ENCODE data around the gene AKR7A2. TPM values are rescaled to one million over a fixed set of nuclear protein-coding genes. Genes with fewer than 3 reads are reported as not detected.
"Not testable (repeated sequence)": the region's sequence is repeated elsewhere in the genome, so short reads cannot be mapped to it uniquely, and the experiment has no call there.

The AKR7A2 gene
- total RNA-seq, 1 donor from 2014 or later, result 63.8 TPM

DNA sequence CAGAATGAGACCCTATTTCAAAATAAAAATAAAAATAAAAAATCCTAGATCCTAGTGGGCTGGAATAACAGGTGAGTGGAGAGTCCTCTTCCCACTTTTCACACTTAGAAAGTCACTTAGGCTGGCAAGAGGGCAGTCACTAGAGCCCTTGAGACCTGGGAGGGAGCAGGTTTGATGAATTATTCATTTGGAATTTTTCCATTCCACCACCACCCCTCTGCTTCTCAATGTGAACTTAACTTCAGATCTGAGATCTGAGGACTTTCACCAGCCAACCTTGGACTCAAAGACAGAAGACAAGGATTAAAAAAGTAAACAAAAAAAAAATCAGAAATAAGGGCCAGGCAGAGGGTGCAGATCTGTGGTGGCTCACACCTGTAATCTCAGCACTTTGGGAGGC is 39.9 kb downstream of the AKR7A2 start:
- intact Hi-C loops (cut with DNase I), result no loop called here
- DNase-seq (ENCODE audit: extremely low spot score in 2 of 2), result no peak
- H3K4me1 ChIP-seq, result no peaks in the 10 kb centered on the region
- H3K36me3 ChIP-seq, result no peaks in the 10 kb centered on the region
- no peaks in the 10 kb centered on the region for H3K9me3 ChIP-seq
- no peak overlapping the region for H3K27ac ChIP-seq
- no peak overlapping the region for H3K4me3 ChIP-seq
- no peaks in the 10 kb centered on the region for H3K27me3 ChIP-seq
- TF ChIP-seq POLR2AphosphoS5 (IDR thresholded peaks at IDR 0.05; ENCODE audit: insufficient read depth in 1 of 2, low read depth in 1 of 2) (no peak), POLR2A (IDR thresholded peaks at IDR 0.05) (no peak)
- TF ChIP-seq, protein P1, sequence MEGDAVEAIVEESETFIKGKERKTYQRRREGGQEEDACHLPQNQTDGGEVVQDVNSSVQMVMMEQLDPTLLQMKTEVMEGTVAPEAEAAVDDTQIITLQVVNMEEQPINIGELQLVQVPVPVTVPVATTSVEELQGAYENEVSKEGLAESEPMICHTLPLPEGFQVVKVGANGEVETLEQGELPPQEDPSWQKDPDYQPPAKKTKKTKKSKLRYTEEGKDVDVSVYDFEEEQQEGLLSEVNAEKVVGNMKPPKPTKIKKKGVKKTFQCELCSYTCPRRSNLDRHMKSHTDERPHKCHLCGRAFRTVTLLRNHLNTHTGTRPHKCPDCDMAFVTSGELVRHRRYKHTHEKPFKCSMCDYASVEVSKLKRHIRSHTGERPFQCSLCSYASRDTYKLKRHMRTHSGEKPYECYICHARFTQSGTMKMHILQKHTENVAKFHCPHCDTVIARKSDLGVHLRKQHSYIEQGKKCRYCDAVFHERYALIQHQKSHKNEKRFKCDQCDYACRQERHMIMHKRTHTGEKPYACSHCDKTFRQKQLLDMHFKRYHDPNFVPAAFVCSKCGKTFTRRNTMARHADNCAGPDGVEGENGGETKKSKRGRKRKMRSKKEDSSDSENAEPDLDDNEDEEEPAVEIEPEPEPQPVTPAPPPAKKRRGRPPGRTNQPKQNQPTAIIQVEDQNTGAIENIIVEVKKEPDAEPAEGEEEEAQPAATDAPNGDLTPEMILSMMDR (IDR thresholded peaks at IDR 0.05), result no peak

DNA sequence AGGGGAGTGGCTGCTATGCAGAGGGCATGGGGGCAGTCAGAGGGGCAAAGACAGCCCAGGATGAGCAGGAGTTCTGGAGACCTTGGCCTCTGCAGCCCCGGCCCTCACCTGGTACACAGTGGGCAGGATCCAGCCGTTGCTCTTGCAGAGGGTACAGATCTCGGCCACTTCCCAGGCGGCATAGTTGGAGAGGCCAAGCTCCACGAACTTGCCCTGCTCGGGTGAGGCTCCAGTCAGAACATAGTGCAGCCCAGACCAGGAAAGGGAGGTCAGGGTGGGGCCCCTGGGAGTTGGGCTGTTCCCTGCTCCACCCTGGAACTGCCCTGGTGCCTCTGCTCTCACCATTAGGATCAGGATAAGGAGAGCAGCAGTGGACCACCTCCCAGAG is 41.6 kb downstream of the AKR7A2 start:
- H3K36me3 ChIP-seq; H3K27ac ChIP-seq; H3K9me3 ChIP-seq; H3K4me1 ChIP-seq; DNase-seq (ENCODE audit: extremely low spot score in 2 of 2); intact Hi-C loops (cut with DNase I); H3K27me3 ChIP-seq; H3K4me3 ChIP-seq: not testable (repeated sequence)

DNA sequence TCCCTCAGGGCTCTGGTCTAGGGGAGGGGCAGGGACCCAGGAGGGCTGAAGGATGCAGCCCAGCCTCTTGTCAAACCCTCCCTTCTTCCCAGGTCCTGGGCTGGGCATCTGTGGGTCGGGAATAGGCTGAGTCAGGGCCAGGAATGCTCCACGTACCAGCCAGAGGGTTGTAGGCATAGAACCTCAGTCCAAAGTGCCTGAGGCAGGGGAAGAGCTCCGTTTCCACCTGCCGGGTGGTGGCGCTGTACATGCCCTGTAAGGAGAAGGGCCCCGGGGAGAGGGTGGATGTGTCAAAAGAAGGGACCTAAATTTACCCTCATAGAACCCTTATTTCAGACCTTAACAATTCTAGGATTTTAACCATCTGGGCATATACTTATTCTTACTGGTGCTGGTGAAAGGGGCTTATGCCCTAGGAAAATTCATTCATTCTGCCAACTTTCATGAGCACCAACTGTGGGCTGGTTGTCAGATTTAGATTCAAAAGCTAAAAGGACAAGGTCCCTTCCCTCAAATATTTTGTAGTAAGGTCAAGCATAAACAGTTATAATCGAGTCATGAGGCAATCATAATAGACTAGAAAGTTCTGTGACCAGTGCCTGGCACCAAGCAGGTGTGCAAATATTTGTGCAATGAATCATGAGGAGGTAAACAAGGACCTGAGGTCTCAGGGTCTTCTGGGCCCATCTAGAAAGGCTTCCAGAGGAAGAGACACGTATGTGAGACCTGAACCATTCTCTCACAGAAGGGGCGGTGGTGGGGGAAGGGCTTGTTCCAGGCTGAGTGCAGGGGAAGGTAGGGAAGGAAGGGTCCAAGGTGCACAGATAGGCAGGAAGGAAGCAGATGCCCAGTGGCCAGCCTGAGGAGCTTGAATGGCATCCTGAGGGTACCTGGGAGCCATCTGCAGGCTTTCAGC is 42.3 kb downstream of the AKR7A2 start:
- H3K4me1 ChIP-seq, result not testable (repeated sequence)

DNA sequence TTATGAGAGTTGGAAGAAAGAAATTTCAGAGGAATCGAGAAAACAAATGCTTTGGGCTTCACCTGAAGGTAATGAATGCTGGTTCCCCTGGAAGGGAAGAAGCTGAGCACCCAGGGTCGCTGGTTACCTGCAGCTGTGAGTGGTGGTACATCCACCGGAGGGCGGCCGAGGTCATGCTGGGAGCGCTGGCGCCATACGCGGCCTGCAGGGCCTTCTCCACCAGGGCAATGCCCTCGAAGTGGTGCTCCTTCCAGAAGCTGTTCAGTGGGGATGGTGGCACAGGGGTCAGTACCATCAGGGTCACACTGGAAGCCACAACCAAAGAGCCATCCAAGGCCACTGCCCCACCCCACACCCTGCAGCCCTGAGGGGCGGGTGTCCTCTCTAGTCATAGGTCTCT is 43.5 kb downstream of the AKR7A2 start:
- no peaks in the 10 kb centered on the region for H3K9me3 ChIP-seq
- DNase-seq (ENCODE audit: extremely low spot score in 2 of 2), result no peak
- H3K4me3 ChIP-seq, result no peak overlapping the region
- H3K27me3 ChIP-seq, result no peaks in the 10 kb centered on the region
- no peaks in the 10 kb centered on the region for H3K4me1 ChIP-seq
- intact Hi-C loops (cut with DNase I), result no loop called here
- no peaks in the 10 kb centered on the region for H3K36me3 ChIP-seq
- H3K27ac ChIP-seq, result no peak overlapping the region
- TF ChIP-seq POLR2AphosphoS5 (IDR thresholded peaks at IDR 0.05; ENCODE audit: insufficient read depth in 1 of 2, low read depth in 1 of 2) (no peak), POLR2A (IDR thresholded peaks at IDR 0.05) (no peak)
- TF ChIP-seq, protein P1 (IDR thresholded peaks at IDR 0.05), result no peak

More for the DNA sequence above, 42.3 kb downstream of the AKR7A2 start:
- intact Hi-C loops (cut with DNase I); H3K9me3 ChIP-seq; H3K4me3 ChIP-seq; H3K27ac ChIP-seq; DNase-seq (ENCODE audit: extremely low spot score in 2 of 2); H3K36me3 ChIP-seq; H3K27me3 ChIP-seq: not testable (repeated sequence)

DNA sequence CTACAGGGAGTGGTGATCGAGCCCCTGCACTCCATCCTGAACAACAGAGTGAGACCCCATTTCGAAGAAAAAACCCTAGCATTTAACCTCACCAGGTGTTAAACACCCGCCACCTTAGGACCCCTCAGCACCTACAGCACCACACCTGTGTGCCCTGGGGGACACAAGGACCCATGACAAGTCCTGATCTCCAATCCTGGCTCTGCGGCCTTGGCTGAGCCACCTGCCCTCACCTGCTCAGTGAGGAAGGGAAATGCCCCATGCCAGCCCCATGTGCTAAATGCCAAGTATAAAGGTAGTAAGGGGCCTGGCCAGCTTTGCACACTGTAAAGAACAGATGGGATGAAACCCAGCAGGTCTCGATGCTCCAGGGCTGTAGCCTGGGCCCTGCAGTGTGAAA is 49.2 kb downstream of the AKR7A2 start:
- H3K4me3 ChIP-seq, result no peak overlapping the region
- intact Hi-C loops (cut with DNase I), result no loop called here
- DNase-seq (ENCODE audit: extremely low spot score in 2 of 2), result no peak
- peaks cover 0 to 27% of the 10 kb centered on the region in 2 donors for H3K36me3 ChIP-seq
- no peak overlapping the region for H3K27ac ChIP-seq
- H3K27me3 ChIP-seq, result no peaks in the 10 kb centered on the region
- H3K9me3 ChIP-seq, result no peaks in the 10 kb centered on the region
- H3K4me1 ChIP-seq, result no peaks in the 10 kb centered on the region
- TF ChIP-seq POLR2A (IDR thresholded peaks at IDR 0.05) (no peak), POLR2AphosphoS5 (IDR thresholded peaks at IDR 0.05; ENCODE audit: insufficient read depth in 1 of 2, low read depth in 1 of 2) (no peak)
- TF ChIP-seq, protein P1 (IDR thresholded peaks at IDR 0.05), result no peak

DNA sequence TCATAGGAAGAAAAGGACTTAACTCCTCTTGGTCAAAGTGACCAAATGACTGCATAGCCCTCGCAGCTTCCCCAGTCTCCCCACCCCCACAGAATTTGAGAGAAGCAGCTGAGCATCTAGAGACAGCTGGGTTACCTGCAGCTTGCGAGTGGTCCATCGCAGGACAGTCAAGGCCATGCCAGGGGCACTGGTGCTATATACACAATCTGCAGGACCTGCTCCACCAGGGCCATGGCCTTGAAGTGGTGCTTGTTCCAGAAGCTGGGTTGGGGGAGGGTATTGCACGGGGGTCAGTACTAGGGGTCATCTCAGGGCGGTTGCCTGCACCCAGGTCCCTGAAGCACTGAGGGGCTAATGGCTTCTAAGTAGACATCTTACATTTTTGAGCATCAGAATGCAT is 49.9 kb downstream of the AKR7A2 start:
- no peak for DNase-seq (ENCODE audit: extremely low spot score in 2 of 2)

More for the DNA sequence above, 49.9 kb downstream of the AKR7A2 start:
- Histone ChIP-seq H3K27ac (no peak overlapping the region), H3K9me3 (no peaks in the 10 kb centered on the region), H3K27me3 (no peaks in the 10 kb centered on the region), H3K36me3 (peaks cover 0 to 34% of the 10 kb centered on the region in 2 donors), H3K4me1 (no peaks in the 10 kb centered on the region), H3K4me3 (no peak overlapping the region)
- TF ChIP-seq POLR2A (IDR thresholded peaks at IDR 0.05), result no peak
- TF ChIP-seq POLR2AphosphoS5 (IDR thresholded peaks at IDR 0.05; ENCODE audit: insufficient read depth in 1 of 2, low read depth in 1 of 2), result no peak
- TF ChIP-seq, protein P1 (IDR thresholded peaks at IDR 0.05), result no peak
- intact Hi-C loops (cut with DNase I), result no loop called here

All from vagina (tissue), 2 donors.